Hematopoietic multipotent progenitor cell treated with erythropoietin and hydrocortisone succinate and interleukin-3 and kit ligand, for 8 days (in vitro differentiated cells): ENCODE data around the gene RAVER1.

Experiments used
- DNase-seq: peaks from one replicate; pipeline ENCODE4 v3.0.0-alpha.2; 2015

The RAVER1 gene

DNA sequence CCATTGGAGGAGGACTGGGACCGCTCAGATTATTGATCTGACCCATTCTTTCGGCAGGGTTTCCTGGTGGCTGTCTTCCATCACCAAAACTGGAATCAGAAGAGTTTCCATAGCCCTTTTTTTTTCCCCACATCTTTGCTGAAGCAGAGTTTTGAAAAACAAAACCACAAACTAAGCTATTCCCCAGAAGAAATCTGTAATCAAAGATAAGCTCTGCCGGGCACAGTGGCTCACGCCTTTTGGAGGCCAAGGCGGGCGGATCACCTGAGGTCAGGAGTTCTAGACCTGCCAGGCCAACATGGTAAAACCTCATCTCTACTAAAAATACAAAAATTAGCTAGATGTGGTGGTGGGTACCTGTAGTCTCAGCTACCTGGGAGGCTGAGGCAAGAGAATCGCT lies 66.6 kb downstream of the RAVER1 start:
- peak; percentile 44 for DNase-seq
